HG02759 (cell line): Measurements from ENCODE around the gene TBCE.

Experiments used
- ATAC-seq: cut with Tn5 transposase; IDR thresholded peaks from one replicate; pipeline ENCODE4 v1.9.1; 2021; ENCODE audit warnings: mild to moderate bottlenecking, moderate library complexity; ENCODE audit not compliant: unreplicated experiment

Gene TBCE

DNA sequence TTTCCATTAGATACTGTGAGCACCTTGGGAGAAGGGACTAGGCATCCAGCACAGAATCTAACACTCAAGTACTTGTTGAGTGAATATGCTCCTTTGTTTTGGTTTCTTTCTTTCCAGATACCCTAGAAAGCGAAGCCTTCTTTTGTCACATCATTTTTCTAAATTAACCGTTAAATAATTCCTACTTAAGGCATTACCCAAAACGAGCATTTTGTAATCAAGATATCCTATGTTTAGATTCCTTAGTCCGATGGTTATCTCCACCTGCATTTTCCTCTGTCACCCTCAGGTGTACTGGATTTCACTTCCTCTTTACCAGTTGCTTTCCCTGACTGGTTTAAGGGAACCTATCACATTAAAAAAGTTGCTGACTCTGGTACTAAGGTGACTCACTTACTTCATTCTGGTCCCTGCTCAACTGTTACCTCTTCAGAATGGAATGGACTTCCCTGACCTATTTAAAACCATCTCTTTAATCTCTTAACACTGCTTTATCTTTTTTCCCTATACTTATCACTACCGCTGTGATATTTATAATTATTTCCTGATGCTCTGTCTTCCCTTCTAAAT lies 133.8 kb downstream of the TBCE start:
- ATAC-seq, result no peak
